GM12891 (cell line): Measurements from ENCODE around the gene FABP2.

Experiments used
- POLR2A ChIP-seq: IDR thresholded peaks from 2 replicates; pipeline ENCODE4 v1.6.1; 2011; ENCODE audit warnings: low read depth, low read length, control low read depth
- POU2F2 ChIP-seq: IDR thresholded peaks from 2 replicates; pipeline ENCODE4 v1.6.1; 2011; ENCODE audit warnings: low read depth, mild to moderate bottlenecking, control low read depth, low read length, moderate library complexity
- TAF1 ChIP-seq: IDR thresholded peaks from 2 replicates; pipeline ENCODE4 v1.6.1; 2011; ENCODE audit warnings: low read depth, low read length, control low read depth

DNA sequence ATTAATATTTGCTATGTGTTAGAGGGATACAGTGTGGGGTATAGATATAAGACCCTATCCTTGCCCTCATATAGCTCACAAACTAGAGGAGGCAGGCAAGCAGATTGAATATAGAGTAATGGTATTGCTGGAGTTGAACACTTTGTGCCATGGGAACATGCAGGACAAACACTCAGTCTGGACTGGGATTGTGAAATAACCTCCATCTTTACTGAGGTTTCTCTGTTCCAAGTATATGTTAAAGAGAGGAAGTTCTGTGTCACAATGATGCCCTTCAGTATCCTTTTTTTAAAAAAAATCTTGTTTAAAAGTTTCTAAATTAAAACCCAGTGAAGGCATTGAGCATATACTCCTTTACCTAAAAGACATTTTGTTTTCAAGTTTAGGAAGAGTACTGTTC lies 8.7 kb downstream of the FABP2 start:
- no peak for TF ChIP-seq POU2F2
- TF ChIP-seq POLR2A, result no peak
- TF ChIP-seq TAF1, result no peak
